Epithelial cell of esophagus (primary cell): Measurements from ENCODE around the gene C17orf114.
"Not testable (repeated sequence)": the region's sequence is repeated elsewhere in the genome, so short reads cannot be mapped to it uniquely, and the experiment has no call there.

Experiments
- DNase-seq: peaks from one replicate; pipeline ENCODE4 v3.0.0; 2010; ENCODE audit warnings: low read depth
- H3K4me3 ChIP-seq: 2 replicates; pipeline ENCODE4 v1.5.1; 2011; ENCODE audit warnings: mild to moderate bottlenecking, low read length, control low read depth
- TF ChIP-seq, protein P1 (sequence below): IDR thresholded peaks from 2 replicates; pipeline ENCODE4 v1.5.1; 2011; ENCODE audit warnings: low read depth, mild to moderate bottlenecking, low read length, control low read depth, inconsistent platforms; ENCODE audit not compliant: insufficient read depth; ENCODE audit errors: missing control alignments

The C17orf114 gene

DNA sequence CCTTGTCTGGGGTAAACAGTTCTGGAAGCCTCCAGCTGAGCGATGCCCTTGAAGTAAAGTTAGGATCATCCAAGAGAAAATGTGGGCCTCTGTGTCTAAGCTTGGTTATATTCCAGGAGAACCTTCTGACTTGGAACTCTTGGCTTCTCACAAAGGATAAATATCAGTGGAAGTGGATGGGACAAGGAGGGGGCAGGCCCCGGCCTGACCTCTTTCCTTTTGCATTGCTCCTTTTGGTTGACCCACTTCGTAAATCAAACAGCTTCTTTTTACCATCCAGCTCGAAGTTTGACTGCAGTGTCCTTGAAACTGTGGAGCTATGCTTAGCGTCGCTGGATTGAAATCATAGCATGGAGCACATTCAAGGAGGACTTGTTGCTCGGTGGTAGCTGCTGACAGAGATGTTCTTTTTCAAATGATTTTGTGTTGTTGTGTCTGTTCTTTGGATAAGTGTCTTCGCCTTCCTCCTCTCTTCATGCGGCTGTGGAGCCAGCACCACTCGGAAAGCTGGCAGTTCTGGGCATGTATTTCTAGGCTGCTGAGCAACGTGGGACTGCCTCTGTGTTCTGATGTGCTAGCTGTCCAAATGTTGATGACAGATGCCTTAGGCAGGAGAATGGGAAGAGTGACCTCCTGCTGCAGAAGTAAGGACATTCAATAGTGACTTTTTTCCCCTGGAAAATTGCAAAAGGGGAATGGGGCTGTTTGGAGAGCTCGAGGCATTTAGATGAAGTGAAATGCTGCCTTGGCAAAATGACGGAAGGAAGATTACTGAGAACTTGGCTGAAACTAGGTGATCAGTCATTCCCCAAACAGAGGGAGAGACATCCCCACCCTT, 35.6 kb upstream of the C17orf114 start:
- DNase-seq = no peak
- TF ChIP-seq, protein P1, sequence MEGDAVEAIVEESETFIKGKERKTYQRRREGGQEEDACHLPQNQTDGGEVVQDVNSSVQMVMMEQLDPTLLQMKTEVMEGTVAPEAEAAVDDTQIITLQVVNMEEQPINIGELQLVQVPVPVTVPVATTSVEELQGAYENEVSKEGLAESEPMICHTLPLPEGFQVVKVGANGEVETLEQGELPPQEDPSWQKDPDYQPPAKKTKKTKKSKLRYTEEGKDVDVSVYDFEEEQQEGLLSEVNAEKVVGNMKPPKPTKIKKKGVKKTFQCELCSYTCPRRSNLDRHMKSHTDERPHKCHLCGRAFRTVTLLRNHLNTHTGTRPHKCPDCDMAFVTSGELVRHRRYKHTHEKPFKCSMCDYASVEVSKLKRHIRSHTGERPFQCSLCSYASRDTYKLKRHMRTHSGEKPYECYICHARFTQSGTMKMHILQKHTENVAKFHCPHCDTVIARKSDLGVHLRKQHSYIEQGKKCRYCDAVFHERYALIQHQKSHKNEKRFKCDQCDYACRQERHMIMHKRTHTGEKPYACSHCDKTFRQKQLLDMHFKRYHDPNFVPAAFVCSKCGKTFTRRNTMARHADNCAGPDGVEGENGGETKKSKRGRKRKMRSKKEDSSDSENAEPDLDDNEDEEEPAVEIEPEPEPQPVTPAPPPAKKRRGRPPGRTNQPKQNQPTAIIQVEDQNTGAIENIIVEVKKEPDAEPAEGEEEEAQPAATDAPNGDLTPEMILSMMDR = no peak
- no peak overlapping the region for H3K4me3 ChIP-seq

DNA sequence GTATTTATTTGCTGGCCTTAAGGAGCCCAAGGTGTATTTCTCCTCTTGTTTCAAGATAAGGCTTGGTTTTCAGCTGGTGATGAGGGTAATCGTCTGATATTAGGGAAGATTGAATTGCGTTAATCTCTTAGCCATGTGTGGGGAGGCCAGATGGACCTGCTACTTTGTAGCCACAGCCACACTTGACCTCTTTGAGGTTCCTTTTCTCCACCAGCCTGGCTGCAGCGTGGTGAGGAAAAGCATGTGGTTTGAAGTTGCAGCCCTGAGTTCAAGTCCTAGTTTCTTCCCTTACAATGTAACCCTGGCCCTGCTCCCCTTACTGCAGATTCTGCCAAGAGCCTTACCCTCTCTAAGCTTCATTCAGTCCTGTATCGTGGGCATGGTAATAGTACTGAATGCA, 34.1 kb upstream of the C17orf114 start:
- TF ChIP-seq, protein P1 = no peak
- DNase-seq = no peak
- no peak overlapping the region for H3K4me3 ChIP-seq

DNA sequence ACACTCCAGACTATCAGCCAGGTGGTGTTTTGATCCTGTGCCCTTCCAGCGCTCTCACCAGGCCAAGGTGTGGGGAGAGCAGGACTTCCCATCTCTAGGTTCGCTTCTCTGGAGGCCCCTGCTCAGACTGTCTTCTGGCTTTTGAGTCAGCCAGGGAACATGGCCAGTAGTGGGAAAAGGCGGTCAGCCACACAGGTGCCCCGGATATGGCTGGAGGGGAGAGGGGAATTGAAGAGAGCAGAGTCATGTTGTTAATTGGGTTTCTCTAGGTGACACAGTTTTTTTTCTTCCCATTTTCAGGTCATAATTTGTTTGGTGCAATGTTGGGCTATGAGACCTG, 32.5 kb upstream of the C17orf114 start:
- TF ChIP-seq, protein P1 = no peak
- DNase-seq = no peak
- peak overlapping the region; percentile 84 for H3K4me3 ChIP-seq

DNA sequence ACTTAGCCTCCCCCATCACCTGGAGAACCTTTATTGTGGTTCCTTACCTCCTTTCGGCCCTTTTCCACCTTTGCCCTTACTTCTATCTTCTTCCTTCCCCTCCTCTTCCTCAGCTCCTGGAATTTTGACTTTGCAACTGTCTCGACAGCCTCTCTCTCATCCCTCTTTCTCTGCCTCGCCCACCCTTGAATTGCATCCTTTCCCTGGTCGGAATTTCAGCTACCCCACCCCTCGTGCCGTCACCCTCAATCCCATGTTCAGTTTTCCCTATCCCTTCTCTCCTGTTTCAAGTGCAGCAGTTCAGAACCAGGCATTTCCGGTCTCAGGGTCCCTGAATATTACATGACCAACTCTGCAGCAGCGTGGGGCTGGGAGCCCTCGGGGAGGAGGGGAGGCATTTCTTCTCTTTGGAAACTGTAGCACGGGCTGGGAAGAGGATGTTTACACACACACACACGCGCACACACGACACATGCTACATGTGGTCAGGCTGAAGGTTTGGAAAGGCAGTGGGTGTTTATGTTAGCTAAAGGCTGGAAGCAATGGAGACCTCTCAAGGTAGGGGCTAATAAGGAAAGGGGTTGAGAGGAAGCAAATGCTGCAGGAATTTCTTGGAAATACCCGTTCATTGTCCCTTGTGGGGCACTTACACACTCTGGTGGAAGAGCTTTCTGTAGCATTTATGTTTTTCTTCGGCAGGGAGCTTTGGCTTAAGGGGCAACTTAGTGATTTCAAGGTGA, 32.0 kb upstream of the C17orf114 start:
- DNase-seq = peak; percentile 28
- H3K4me3 ChIP-seq = peak overlapping the region; percentile 84

DNA sequence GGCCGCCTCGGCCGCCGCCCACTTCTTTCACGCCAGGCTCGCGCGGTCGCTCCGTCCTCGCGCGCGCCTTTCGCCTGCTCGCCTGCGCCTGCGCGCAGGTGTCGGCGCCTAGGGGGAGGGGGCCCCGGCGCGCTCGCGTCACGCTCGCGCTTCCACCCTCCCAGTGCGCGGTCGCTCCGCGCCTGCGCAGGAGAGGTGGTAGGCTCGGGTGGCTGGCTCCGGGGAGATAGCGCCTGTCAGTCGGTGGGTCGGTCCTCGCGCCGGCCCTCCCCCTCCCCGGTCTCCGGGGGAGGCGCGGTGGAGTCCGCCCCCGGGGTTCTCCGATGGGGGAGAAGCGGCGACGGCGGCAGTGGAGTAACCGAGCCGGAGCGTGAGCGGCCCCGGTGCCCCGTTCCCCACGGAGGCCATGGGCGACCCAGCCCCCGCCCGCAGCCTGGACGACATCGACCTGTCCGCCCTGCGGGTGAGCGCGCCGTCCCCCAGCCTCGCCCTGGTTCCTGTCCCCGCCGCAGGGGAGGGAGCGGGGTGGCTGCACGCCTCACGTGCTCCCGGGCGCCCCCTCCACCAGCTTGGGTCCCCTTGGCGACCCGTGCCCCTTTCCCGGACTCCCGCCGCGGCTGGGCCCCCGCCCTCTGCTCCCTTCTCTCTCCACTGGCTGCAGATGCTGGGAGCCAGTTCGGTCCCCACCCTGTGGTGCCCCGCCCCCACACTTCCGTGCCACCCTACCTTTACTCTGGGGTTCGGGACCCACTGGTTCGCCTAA, 31.2 kb upstream of the C17orf114 start, which contains the start of gene MINK1:
TSS of gene MINK1 (plus strand) at position 163 of the 763 bp plus-strand sequence. CDS start at position 407, 244 bp downstream.
- DNase-seq = peak; percentile 95
- H3K4me3 ChIP-seq = peak within 1 kb of the TSS; percentile 84
- TF ChIP-seq, protein P1 = no peak

More for the DNA sequence above, 32.0 kb upstream of the C17orf114 start:
- TF ChIP-seq, protein P1 = no peak

DNA sequence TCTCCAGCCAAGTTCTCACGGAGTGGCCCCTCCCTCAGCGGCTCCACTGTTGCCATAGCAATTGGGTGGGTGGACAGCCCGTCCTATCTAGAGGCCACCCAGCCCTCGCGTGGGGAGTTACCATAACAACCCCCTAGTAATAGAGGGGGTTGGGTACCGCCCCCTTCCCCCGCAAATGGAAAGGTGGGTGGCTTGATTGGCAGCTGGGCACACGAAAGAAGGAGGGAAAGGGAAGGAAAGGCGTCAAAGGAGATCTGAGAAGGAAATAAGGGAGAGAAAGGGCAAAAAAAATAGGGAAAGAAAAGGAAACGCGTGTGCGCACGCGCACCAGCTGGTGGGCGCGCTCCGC, 30.7 kb upstream of the C17orf114 start:
- peak overlapping the region; percentile 42 for H3K4me3 ChIP-seq
- not testable (repeated sequence) for DNase-seq

- TF ChIP-seq, protein P1 = no peak
- no peak for DNase-seq
Measured at GRCh38 chr17:4827399-4827798, 25.3 kb upstream of the C17orf114 start.

More at GRCh38 chr17:4827399-4827798, 25.3 kb upstream of the C17orf114 start:
- H3K4me3 ChIP-seq = no peak overlapping the region
